ENCODE results near the gene C16orf87.

DNA sequence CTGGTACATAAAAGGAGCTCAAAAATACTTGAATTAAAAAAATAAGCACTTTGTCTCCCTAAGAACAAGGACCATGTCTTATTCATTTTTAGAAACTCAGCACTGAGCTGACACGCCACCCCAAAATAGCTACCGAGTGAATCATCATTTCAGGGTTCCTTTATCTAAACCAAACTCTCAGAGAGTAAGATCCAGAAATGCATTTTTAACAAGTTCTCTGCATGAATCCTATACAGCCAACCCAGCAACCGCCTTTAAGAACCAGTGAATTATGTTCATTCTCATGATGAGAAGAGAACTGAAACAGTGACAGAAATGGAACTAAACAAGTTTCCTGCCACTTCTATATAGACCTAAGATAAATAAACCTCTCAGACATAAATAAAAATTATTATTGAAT is 8.7 kb downstream of the C16orf87 start:
- TF ChIP-seq POLR2A (IDR thresholded peaks at IDR 0.05) (no peak), EP300 (IDR thresholded peaks at IDR 0.05) (no peak)
- TF ChIP-seq, protein P1, sequence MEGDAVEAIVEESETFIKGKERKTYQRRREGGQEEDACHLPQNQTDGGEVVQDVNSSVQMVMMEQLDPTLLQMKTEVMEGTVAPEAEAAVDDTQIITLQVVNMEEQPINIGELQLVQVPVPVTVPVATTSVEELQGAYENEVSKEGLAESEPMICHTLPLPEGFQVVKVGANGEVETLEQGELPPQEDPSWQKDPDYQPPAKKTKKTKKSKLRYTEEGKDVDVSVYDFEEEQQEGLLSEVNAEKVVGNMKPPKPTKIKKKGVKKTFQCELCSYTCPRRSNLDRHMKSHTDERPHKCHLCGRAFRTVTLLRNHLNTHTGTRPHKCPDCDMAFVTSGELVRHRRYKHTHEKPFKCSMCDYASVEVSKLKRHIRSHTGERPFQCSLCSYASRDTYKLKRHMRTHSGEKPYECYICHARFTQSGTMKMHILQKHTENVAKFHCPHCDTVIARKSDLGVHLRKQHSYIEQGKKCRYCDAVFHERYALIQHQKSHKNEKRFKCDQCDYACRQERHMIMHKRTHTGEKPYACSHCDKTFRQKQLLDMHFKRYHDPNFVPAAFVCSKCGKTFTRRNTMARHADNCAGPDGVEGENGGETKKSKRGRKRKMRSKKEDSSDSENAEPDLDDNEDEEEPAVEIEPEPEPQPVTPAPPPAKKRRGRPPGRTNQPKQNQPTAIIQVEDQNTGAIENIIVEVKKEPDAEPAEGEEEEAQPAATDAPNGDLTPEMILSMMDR (IDR thresholded peaks at IDR 0.05) = no peak
